AG04450 (cell line): Measurements from ENCODE around the gene SERP2. TPM values are rescaled to one million over a fixed set of nuclear protein-coding genes. Genes with fewer than 3 reads are reported as not detected.

ENCODE experiments used
- CTCF ChIA-PET: fragments of 300-600, 350-600 bp; formaldehyde crosslinking; extraction: SDS; loops from one replicate; lab custom pipeline; 2022; ENCODE audit warnings: antibody characterized with exemption, inconsistent platforms; lab: Charles Lee
- POLR2A ChIA-PET: fragments of 350-600 bp; formaldehyde crosslinking; extraction: SDS; loops from one replicate; lab custom pipeline; 2021; ENCODE audit warnings: antibody characterized with exemption, inconsistent platforms; lab: Yijun Ruan, JAX
- DNase-seq: peaks from one replicate; pipeline ENCODE4 v3.0.0-alpha.2; 2011; ENCODE audit warnings: low read depth, low spot score
- H3K27ac ChIP-seq: one replicate; pipeline ENCODE4 v1.5.1; 2012; ENCODE audit warnings: low read depth, low read length, control low read depth
- H3K27me3 ChIP-seq: one replicate; pipeline ENCODE4 v1.6.0; 2012; ENCODE audit warnings: low read length; ENCODE audit not compliant: control insufficient read depth, insufficient read depth
- H3K4me3 ChIP-seq: 2 replicates; pipeline ENCODE4 v1.5.1; 2011; ENCODE audit warnings: mild to moderate bottlenecking, low read depth, low read length, control low read depth
- H3K9me3 ChIP-seq: 2 replicates; pipeline ENCODE4 v1.5.1; 2012; ENCODE audit warnings: low read length; ENCODE audit not compliant: control insufficient read depth, insufficient read depth
- CTCF ChIP-seq: IDR thresholded peaks from 2 replicates; pipeline ENCODE4 v1.5.1; 2011; ENCODE audit warnings: low read depth, low read length, control low read depth, inconsistent platforms
- polyA plus RNA-seq: library from polyadenylated mRNA; depleted of rRNA; stranded (reverse); fragments of >200 nt; gene quantifications from 2 replicates; pipeline ENCODE4 v1.2.3, GENCODE V29; 2011

SERP2 gene
- polyA plus RNA-seq, 1 experiment = 5.0 TPM

- H3K27me3 ChIP-seq = peaks cover 3% of the 10 kb centered on the region
- peaks cover 10% of the 10 kb centered on the region; the same call in 1 of the 2 replicates for H3K9me3 ChIP-seq
- TF ChIP-seq CTCF = no peak
- no peak for DNase-seq
- ChIA-PET CTCF (no interaction called here), POLR2A (no interaction called here)
- H3K4me3 ChIP-seq = no peak overlapping the region
- H3K27ac ChIP-seq = no peak overlapping the region
These were observed 43.8 kb downstream of the SERP2 start for GRCh38 chr13:44417446-44417845.

- Histone ChIP-seq H3K27me3 (peaks cover 3% of the 10 kb centered on the region), H3K9me3 (peaks cover 10% of the 10 kb centered on the region; the same call in 1 of the 2 replicates), H3K4me3 (no peak overlapping the region), H3K27ac (no peak overlapping the region)
- TF ChIP-seq CTCF = no peak
- DNase-seq = no peak
- POLR2A ChIA-PET = no interaction called here
- CTCF ChIA-PET = no interaction called here
These were observed 44.3 kb downstream of the SERP2 start for GRCh38 chr13:44417876-44418275.

GRCh38 chr13:44420376-44421220 lies 47.0 kb downstream of the SERP2 start:
- Histone ChIP-seq H3K4me3 (no peak overlapping the region), H3K9me3 (peaks cover 5% of the 10 kb centered on the region; the same call in 1 of the 2 replicates), H3K27me3 (peaks cover 3% of the 10 kb centered on the region), H3K27ac (no peak overlapping the region)
- ChIA-PET POLR2A (no interaction called here), CTCF (interaction anchor here (1.0 kb wide), 1 partner anchor 513 kb away, joined by 3 read pairs; no protein-coding TSS in a partner anchor)
- TF ChIP-seq CTCF = no peak
- no peak for DNase-seq

- Histone ChIP-seq H3K27ac (no peak overlapping the region), H3K9me3 (no peaks in the 10 kb centered on the region), H3K4me3 (no peak overlapping the region), H3K27me3 (peaks cover 3% of the 10 kb centered on the region)
- no peak for TF ChIP-seq CTCF
- ChIA-PET POLR2A (no interaction called here), CTCF (no interaction called here)
- no peak for DNase-seq
These were observed 48.4 kb downstream of the SERP2 start for GRCh38 chr13:44421853-44422525.
